SK-N-SH treated with all-trans-retinoic acid at 6 μM for 48 hours (cell line): ENCODE results near the gene KLF17.

Source experiments
- ATAC-seq: fragments of 200-7000 bp; cut with Tn5 transposase; 3 replicates; pipeline ENCODE4 v1.9.1; 2020; ENCODE audit warnings: mild to moderate bottlenecking, moderate library complexity
- ARNTL ChIP-seq: fragments of 450-650 bp; formaldehyde crosslinking; IDR thresholded peaks from 2 replicates; pipeline ENCODE4 v1.5.0; 2020; ENCODE audit warnings: low read depth, mild to moderate bottlenecking, moderate library complexity, borderline replicate concordance
- BACH2 ChIP-seq: fragments of 250-450 bp; sonication (Bioruptor Pico); IDR thresholded peaks from 2 replicates; pipeline ENCODE4 v1.9.0; 2021; ENCODE audit warnings: mild to moderate bottlenecking, borderline replicate concordance
- CREB5 ChIP-seq: fragments of 250-450 bp; sonication (Bioruptor Pico); IDR thresholded peaks from 2 replicates; pipeline ENCODE4 v1.5.1; 2020; ENCODE audit warnings: low read depth, mild to moderate bottlenecking, moderate library complexity
- CSDC2 ChIP-seq: fragments of 250-450 bp; sonication (Bioruptor Pico); IDR thresholded peaks from 2 replicates; pipeline ENCODE4 v1.5.0; 2020; ENCODE audit warnings: mild to moderate bottlenecking, moderate library complexity
- CSRNP3 ChIP-seq: fragments of 250-450 bp; sonication (Bioruptor Pico); IDR thresholded peaks from 2 replicates; pipeline ENCODE4 v1.5.1; 2021; ENCODE audit warnings: mild to moderate bottlenecking, moderate library complexity
- ESRRG ChIP-seq: fragments of 250-450 bp; sonication (Bioruptor Pico); IDR thresholded peaks from 2 replicates; pipeline ENCODE4 v1.6.1; 2021; ENCODE audit warnings: mild to moderate bottlenecking
- ISL1 ChIP-seq: fragments of 250-450 bp; sonication (Bioruptor Pico); IDR thresholded peaks from 2 replicates; pipeline ENCODE4 v2.1.2; 2022; ENCODE audit warnings: mild to moderate bottlenecking, moderate library complexity
- OSR1 ChIP-seq: fragments of 250-450 bp; sonication (Bioruptor Pico); IDR thresholded peaks from 2 replicates; pipeline ENCODE4 v1.8.0; 2022; ENCODE audit warnings: moderate library complexity, mild to moderate bottlenecking, inconsistent platforms
- PATZ1 ChIP-seq: fragments of 250-450 bp; sonication (Bioruptor Pico); IDR thresholded peaks from 2 replicates; pipeline ENCODE4 v1.8.0; 2020; ENCODE audit warnings: mild to moderate bottlenecking, moderate library complexity, borderline replicate concordance
- POU6F1 ChIP-seq: fragments of 250-450 bp; sonication (Bioruptor Pico); IDR thresholded peaks from 2 replicates; pipeline ENCODE4 v1.8.0; 2021; ENCODE audit warnings: low read depth, mild to moderate bottlenecking, moderate library complexity, borderline replicate concordance
- PPARA ChIP-seq: fragments of 250-450 bp; sonication (Bioruptor Pico); IDR thresholded peaks from 2 replicates; pipeline ENCODE4 v1.5.0; 2020; ENCODE audit warnings: mild to moderate bottlenecking, borderline replicate concordance
- RARB ChIP-seq: fragments of 250-450 bp; sonication (Bioruptor Pico); IDR thresholded peaks from 2 replicates; pipeline ENCODE4 v1.8.0; 2021; ENCODE audit warnings: mild to moderate bottlenecking, moderate library complexity
- SNAI2 ChIP-seq: fragments of 250-450 bp; sonication (Bioruptor Pico); IDR thresholded peaks from 2 replicates; pipeline ENCODE4 v1.5.0; 2020; ENCODE audit warnings: mild to moderate bottlenecking, moderate library complexity
- TCF4 ChIP-seq: fragments of 250-450 bp; sonication (Bioruptor Pico); IDR thresholded peaks from 2 replicates; pipeline ENCODE4 v1.8.0; 2021; ENCODE audit warnings: mild to moderate bottlenecking, moderate library complexity, borderline replicate concordance
- TSHZ2 ChIP-seq: fragments of 250-450 bp; sonication (Bioruptor Pico); IDR thresholded peaks from 2 replicates; pipeline ENCODE4 v1.5.0; 2020; ENCODE audit warnings: mild to moderate bottlenecking, moderate library complexity
- ZC3H10 ChIP-seq: fragments of 250-450 bp; sonication (Bioruptor Pico); IDR thresholded peaks from 2 replicates; pipeline ENCODE4 v1.5.1; 2021; ENCODE audit warnings: mild to moderate bottlenecking, moderate library complexity
- ZFP3 ChIP-seq: fragments of 250-450 bp; sonication (Bioruptor Pico); IDR thresholded peaks from 2 replicates; pipeline ENCODE4 v1.5.0; 2020; ENCODE audit warnings: mild to moderate bottlenecking, moderate library complexity
- ZFP30 ChIP-seq: fragments of 450-650 bp; formaldehyde crosslinking; IDR thresholded peaks from 2 replicates; pipeline ENCODE4 v1.5.0; 2022; ENCODE audit warnings: mild to moderate bottlenecking, moderate library complexity
- ZNF565 ChIP-seq: fragments of 450-650 bp; formaldehyde crosslinking; conservative IDR thresholded peaks from 2 replicates; pipeline ENCODE4 v1.5.0; 2020; ENCODE audit warnings: low read depth, mild to moderate bottlenecking, moderate library complexity
- ZNF70 ChIP-seq: fragments of 450-650 bp; formaldehyde crosslinking; IDR thresholded peaks from 2 replicates; pipeline ENCODE4 v1.5.0; 2020; ENCODE audit warnings: mild to moderate bottlenecking, moderate library complexity
- ZNF8 ChIP-seq: fragments of 450-650 bp; formaldehyde crosslinking; IDR thresholded peaks from 2 replicates; pipeline ENCODE4 v1.5.0; 2020; ENCODE audit warnings: mild to moderate bottlenecking, moderate library complexity

The KLF17 gene

GRCh38 chr1:44129616-44130500 is 11.2 kb downstream of the KLF17 start:
- no peak for TF ChIP-seq CSDC2 (CRISPR knock-in tag)
- no peak for TF ChIP-seq PPARA (CRISPR knock-in tag)
- TF ChIP-seq ZC3H10 = no peak
- no peak for TF ChIP-seq TSHZ2 (CRISPR knock-in tag)
- no peak for TF ChIP-seq TCF4 (CRISPR knock-in tag)
- TF ChIP-seq SNAI2 (CRISPR knock-in tag) = no peak
- TF ChIP-seq BACH2 (CRISPR knock-in tag) = no peak
- no peak for TF ChIP-seq ARNTL
- TF ChIP-seq ZFP30 (CRISPR knock-in tag) = no peak
- no peak for TF ChIP-seq CREB5 (CRISPR knock-in tag)
- no peak for TF ChIP-seq ZNF70 (CRISPR knock-in tag)
- no peak for TF ChIP-seq ZNF565 (CRISPR knock-in tag)
- no peak for TF ChIP-seq ESRRG
- no peak for TF ChIP-seq RARB (CRISPR knock-in tag)
- TF ChIP-seq ISL1 (CRISPR knock-in tag) = no peak
- no peak for TF ChIP-seq OSR1 (CRISPR knock-in tag)
- no peak for TF ChIP-seq ZFP3 (CRISPR knock-in tag)
- no peak for TF ChIP-seq ZNF8 (CRISPR knock-in tag)

GRCh38 chr1:44131411-44131810 is 12.8 kb downstream of the KLF17 start:
- no peak for ATAC-seq
- TF ChIP-seq ZC3H10 = no peak
- no peak for TF ChIP-seq CSRNP3 (CRISPR knock-in tag)
- TF ChIP-seq POU6F1 (CRISPR knock-in tag) = no peak
- TF ChIP-seq PATZ1 (CRISPR knock-in tag) = no peak
- no peak for TF ChIP-seq TCF4 (CRISPR knock-in tag)
- TF ChIP-seq OSR1 (CRISPR knock-in tag) = no peak
- TF ChIP-seq SNAI2 (CRISPR knock-in tag) = no peak

More at GRCh38 chr1:44129616-44130500, 11.2 kb downstream of the KLF17 start:
- ATAC-seq = no peak
